ENCODE results near the gene DMBT1. TPM values are rescaled to one million over a fixed set of nuclear protein-coding genes. Genes with fewer than 3 reads are reported as not detected.

Gene DMBT1
- not detected in 2 replicates for total RNA-seq

GRCh38 chr10:122560279-122560804, at the start of gene DMBT1:
TSS of gene DMBT1 (plus strand) at chr10:122560754. CDS start at chr10:122560771, 17 bp downstream.
- Mint-ChIP-seq H3K4me1 (ENCODE audit: low read depth) (peaks cover 13% of the 10 kb centered on the region), H3K4me3 (ENCODE audit: low read depth) (no peak within 1 kb of the TSS), H3K27me3 (ENCODE audit: low read depth) (peaks cover 33% of the 10 kb centered on the region), H3K9me3 (no peaks in the 10 kb centered on the region), H3K36me3 (ENCODE audit: low read depth) (no peaks in the 10 kb centered on the region), H3K27ac (no peak within 1 kb of the TSS)
- no peak for DNase-seq (ENCODE audit: low spot score)
- intact Hi-C loops (cut with micrococcal nuclease), result no loop called here

- Mint-ChIP-seq H3K27me3 (ENCODE audit: low read depth) (peaks cover 1% of the 10 kb centered on the region), H3K4me3 (ENCODE audit: low read depth) (no peak overlapping the region), H3K4me1 (ENCODE audit: low read depth) (peaks cover 14% of the 10 kb centered on the region), H3K27ac (no peak overlapping the region), H3K9me3 (no peaks in the 10 kb centered on the region), H3K36me3 (ENCODE audit: low read depth) (no peaks in the 10 kb centered on the region)
- intact Hi-C loops (cut with micrococcal nuclease), result loop anchor here (5.0 kb wide), 1 partner anchor 54 kb away; no protein-coding TSS in a partner anchor
- DNase-seq (ENCODE audit: low spot score), result no peak
These were observed 47.5 kb upstream of the DMBT1 start for GRCh38 chr10:122513053-122513452.

GRCh38 chr10:122514045-122514840, 46.3 kb upstream of the DMBT1 start:
- Mint-ChIP-seq H3K27me3 (ENCODE audit: low read depth) (peaks cover 5% of the 10 kb centered on the region), H3K4me1 (ENCODE audit: low read depth) (peaks cover 14% of the 10 kb centered on the region), H3K4me3 (ENCODE audit: low read depth) (no peak overlapping the region), H3K9me3 (no peaks in the 10 kb centered on the region), H3K27ac (no peak overlapping the region), H3K36me3 (ENCODE audit: low read depth) (no peaks in the 10 kb centered on the region)
- DNase-seq (ENCODE audit: low spot score), result no peak
- intact Hi-C loops (cut with micrococcal nuclease), result loop anchor here (5.0 kb wide), 1 partner anchor 53 kb away; no protein-coding TSS in a partner anchor

GRCh38 chr10:122515022-122515424, 45.5 kb upstream of the DMBT1 start:
- intact Hi-C loops (cut with micrococcal nuclease), result no loop called here
- no peaks in the 10 kb centered on the region for H3K9me3 Mint-ChIP-seq
- H3K27ac Mint-ChIP-seq, result no peak overlapping the region
- no peak for DNase-seq (ENCODE audit: low spot score)
- no peaks in the 10 kb centered on the region for H3K36me3 Mint-ChIP-seq (ENCODE audit: low read depth)
- H3K27me3 Mint-ChIP-seq (ENCODE audit: low read depth), result peaks cover 5% of the 10 kb centered on the region
- peaks cover 14% of the 10 kb centered on the region for H3K4me1 Mint-ChIP-seq (ENCODE audit: low read depth)
- no peak overlapping the region for H3K4me3 Mint-ChIP-seq (ENCODE audit: low read depth)

- Mint-ChIP-seq H3K27me3 (ENCODE audit: low read depth) (peaks cover 5% of the 10 kb centered on the region), H3K4me3 (ENCODE audit: low read depth) (no peak overlapping the region), H3K36me3 (ENCODE audit: low read depth) (no peaks in the 10 kb centered on the region), H3K9me3 (no peaks in the 10 kb centered on the region), H3K27ac (no peak overlapping the region), H3K4me1 (ENCODE audit: low read depth) (peaks cover 14% of the 10 kb centered on the region)
- DNase-seq (ENCODE audit: low spot score), result peak; percentile 21
- intact Hi-C loops (cut with micrococcal nuclease), result no loop called here
These were observed 44.8 kb upstream of the DMBT1 start for GRCh38 chr10:122515588-122516231.

GRCh38 chr10:122516734-122517133, 43.8 kb upstream of the DMBT1 start:
- no peak for DNase-seq (ENCODE audit: low spot score)
- H3K4me3 Mint-ChIP-seq (ENCODE audit: low read depth), result no peak overlapping the region
- intact Hi-C loops (cut with micrococcal nuclease), result no loop called here
- no peaks in the 10 kb centered on the region for H3K36me3 Mint-ChIP-seq (ENCODE audit: low read depth)
- H3K27ac Mint-ChIP-seq, result no peak overlapping the region
- H3K9me3 Mint-ChIP-seq, result no peaks in the 10 kb centered on the region
- H3K4me1 Mint-ChIP-seq (ENCODE audit: low read depth), result peaks cover 14% of the 10 kb centered on the region
- peaks cover 5% of the 10 kb centered on the region for H3K27me3 Mint-ChIP-seq (ENCODE audit: low read depth)

GRCh38 chr10:122519144-122519543, 41.4 kb upstream of the DMBT1 start:
- Mint-ChIP-seq H3K4me1 (ENCODE audit: low read depth) (peaks cover 13% of the 10 kb centered on the region), H3K27me3 (ENCODE audit: low read depth) (peaks cover 15% of the 10 kb centered on the region), H3K4me3 (ENCODE audit: low read depth) (no peak overlapping the region), H3K9me3 (no peaks in the 10 kb centered on the region), H3K27ac (no peak overlapping the region), H3K36me3 (ENCODE audit: low read depth) (no peaks in the 10 kb centered on the region)
- intact Hi-C loops (cut with micrococcal nuclease), result no loop called here
- no peak for DNase-seq (ENCODE audit: low spot score)

GRCh38 chr10:122519873-122520272, 40.7 kb upstream of the DMBT1 start:
- Mint-ChIP-seq H3K27me3 (ENCODE audit: low read depth) (peaks cover 17% of the 10 kb centered on the region), H3K9me3 (no peaks in the 10 kb centered on the region), H3K4me3 (ENCODE audit: low read depth) (no peak overlapping the region), H3K36me3 (ENCODE audit: low read depth) (no peaks in the 10 kb centered on the region), H3K27ac (no peak overlapping the region), H3K4me1 (ENCODE audit: low read depth) (peaks cover 13% of the 10 kb centered on the region)
- no peak for DNase-seq (ENCODE audit: low spot score)
- intact Hi-C loops (cut with micrococcal nuclease), result no loop called here

GRCh38 chr10:122521011-122521410, 39.5 kb upstream of the DMBT1 start:
- intact Hi-C loops (cut with micrococcal nuclease), result no loop called here
- peaks cover 23% of the 10 kb centered on the region for H3K27me3 Mint-ChIP-seq (ENCODE audit: low read depth)
- no peaks in the 10 kb centered on the region for H3K36me3 Mint-ChIP-seq (ENCODE audit: low read depth)
- no peak overlapping the region for H3K27ac Mint-ChIP-seq
- peaks cover 8% of the 10 kb centered on the region for H3K4me1 Mint-ChIP-seq (ENCODE audit: low read depth)
- H3K4me3 Mint-ChIP-seq (ENCODE audit: low read depth), result no peak overlapping the region
- no peaks in the 10 kb centered on the region for H3K9me3 Mint-ChIP-seq
- no peak for DNase-seq (ENCODE audit: low spot score)

- no peaks in the 10 kb centered on the region for H3K9me3 Mint-ChIP-seq
- H3K36me3 Mint-ChIP-seq (ENCODE audit: low read depth), result no peaks in the 10 kb centered on the region
- H3K4me1 Mint-ChIP-seq (ENCODE audit: low read depth), result no peaks in the 10 kb centered on the region
- H3K4me3 Mint-ChIP-seq (ENCODE audit: low read depth), result no peak overlapping the region
- peaks cover 28% of the 10 kb centered on the region for H3K27me3 Mint-ChIP-seq (ENCODE audit: low read depth)
- no peak for DNase-seq (ENCODE audit: low spot score)
- intact Hi-C loops (cut with micrococcal nuclease), result loop anchor here (5.0 kb wide), 1 partner anchor 42 kb away; no protein-coding TSS in a partner anchor
- no peak overlapping the region for H3K27ac Mint-ChIP-seq
These were observed 35.7 kb upstream of the DMBT1 start for GRCh38 chr10:122524811-122525210.

GRCh38 chr10:122525788-122526187, 34.8 kb upstream of the DMBT1 start:
- Mint-ChIP-seq H3K36me3 (ENCODE audit: low read depth) (no peaks in the 10 kb centered on the region), H3K27me3 (ENCODE audit: low read depth) (peaks cover 30% of the 10 kb centered on the region), H3K4me1 (ENCODE audit: low read depth) (no peaks in the 10 kb centered on the region), H3K27ac (no peak overlapping the region), H3K4me3 (ENCODE audit: low read depth) (no peak overlapping the region), H3K9me3 (no peaks in the 10 kb centered on the region)
- DNase-seq (ENCODE audit: low spot score), result no peak
- intact Hi-C loops (cut with micrococcal nuclease), result loop anchor here (5.0 kb wide), 1 partner anchor 42 kb away; no protein-coding TSS in a partner anchor

- intact Hi-C loops (cut with micrococcal nuclease), result loop anchor here (5.0 kb wide), 1 partner anchor 40 kb away; no protein-coding TSS in a partner anchor
- DNase-seq (ENCODE audit: low spot score), result no peak
- H3K27me3 Mint-ChIP-seq (ENCODE audit: low read depth), result peaks cover 38% of the 10 kb centered on the region
These were observed 33.7 kb upstream of the DMBT1 start for GRCh38 chr10:122526892-122527291.

GRCh38 chr10:122530177-122530576, 30.4 kb upstream of the DMBT1 start:
- Mint-ChIP-seq H3K36me3 (ENCODE audit: low read depth) (no peaks in the 10 kb centered on the region), H3K9me3 (no peaks in the 10 kb centered on the region), H3K4me3 (ENCODE audit: low read depth) (no peak overlapping the region), H3K27me3 (ENCODE audit: low read depth) (peaks cover 23% of the 10 kb centered on the region), H3K4me1 (ENCODE audit: low read depth) (no peaks in the 10 kb centered on the region), H3K27ac (no peak overlapping the region)
- DNase-seq (ENCODE audit: low spot score), result no peak
- intact Hi-C loops (cut with micrococcal nuclease), result no loop called here

More at GRCh38 chr10:122526892-122527291, 33.7 kb upstream of the DMBT1 start:
- H3K4me3 Mint-ChIP-seq (ENCODE audit: low read depth), result no peak overlapping the region
- no peak overlapping the region for H3K27ac Mint-ChIP-seq
- H3K9me3 Mint-ChIP-seq, result no peaks in the 10 kb centered on the region
- no peaks in the 10 kb centered on the region for H3K36me3 Mint-ChIP-seq (ENCODE audit: low read depth)
- no peaks in the 10 kb centered on the region for H3K4me1 Mint-ChIP-seq (ENCODE audit: low read depth)
